GM19238 (cell line): ENCODE measurements around the gene TMEM132D.
"Not testable (repeated sequence)": the region's sequence is repeated elsewhere in the genome, so short reads cannot be mapped to it uniquely, and the experiment has no call there.

Experiments
- DNase-seq: peaks from one replicate; pipeline ENCODE4 v3.0.0; 2011; ENCODE audit warnings: low spot score; ENCODE audit not compliant: insufficient read length

The TMEM132D gene

DNA sequence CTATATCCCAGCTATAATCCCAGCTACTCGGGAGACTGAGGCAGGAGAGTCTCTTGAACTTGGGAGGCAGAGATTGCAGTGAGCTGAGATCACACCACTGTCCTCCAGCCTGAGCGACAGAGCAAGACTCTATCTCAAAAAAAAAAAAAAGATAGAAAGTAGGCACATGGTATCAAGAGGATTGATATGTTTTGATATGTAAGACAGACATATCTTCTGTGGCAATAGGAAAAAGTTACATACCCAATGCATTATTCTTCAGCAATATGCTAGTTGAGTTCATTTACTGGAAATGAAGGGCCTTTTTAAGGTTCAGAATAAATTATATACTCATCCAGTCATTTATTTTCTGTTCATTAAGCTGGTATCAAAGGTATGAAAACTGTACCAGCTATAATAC is 657.2 kb downstream of the TMEM132D start:
- no peak for DNase-seq

DNA sequence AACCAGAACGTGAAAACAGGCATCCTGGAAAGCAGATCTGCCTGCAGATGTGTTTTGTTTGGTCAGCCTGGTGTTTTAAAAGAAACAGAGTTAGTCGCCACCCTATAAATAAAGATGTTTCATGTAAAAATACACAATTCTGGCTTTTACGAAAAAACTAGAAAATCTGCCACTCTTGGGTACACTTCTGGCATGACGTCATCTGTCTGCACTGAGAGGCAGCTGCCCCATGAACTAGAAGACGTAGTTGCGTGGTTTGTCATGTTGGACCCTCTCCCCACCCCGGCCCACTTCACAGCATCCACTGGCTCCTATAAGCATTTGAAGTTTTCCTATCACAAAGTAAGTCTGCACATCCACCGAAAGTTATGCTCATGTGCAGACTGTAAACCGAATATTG is 658.1 kb downstream of the TMEM132D start:
- DNase-seq: no peak

GRCh38 chr12:129241852-129242251 is 662.0 kb downstream of the TMEM132D start:
- no peak for DNase-seq

DNA sequence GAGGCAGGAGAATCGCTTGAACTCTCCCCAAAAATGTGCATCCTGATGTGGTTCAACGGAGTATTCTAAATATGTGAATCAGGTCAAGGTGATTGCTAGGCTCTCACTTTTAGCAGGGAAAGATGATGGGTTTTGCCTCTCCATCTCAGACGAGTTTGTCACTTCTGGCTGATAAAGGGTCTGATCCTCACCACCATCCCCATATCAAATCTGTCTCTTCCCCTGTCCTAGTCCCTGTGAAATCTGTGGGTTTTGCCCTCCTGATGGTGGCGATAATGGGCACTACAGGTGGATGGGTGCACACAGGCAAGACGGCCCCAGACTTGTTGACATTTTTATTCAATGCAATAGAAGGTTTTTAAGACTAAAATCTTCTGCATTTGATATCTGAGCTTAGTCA is 665.9 kb downstream of the TMEM132D start:
- no peak for DNase-seq

GRCh38 chr12:129234209-129234608 is 669.6 kb downstream of the TMEM132D start:
- no peak for DNase-seq

DNA sequence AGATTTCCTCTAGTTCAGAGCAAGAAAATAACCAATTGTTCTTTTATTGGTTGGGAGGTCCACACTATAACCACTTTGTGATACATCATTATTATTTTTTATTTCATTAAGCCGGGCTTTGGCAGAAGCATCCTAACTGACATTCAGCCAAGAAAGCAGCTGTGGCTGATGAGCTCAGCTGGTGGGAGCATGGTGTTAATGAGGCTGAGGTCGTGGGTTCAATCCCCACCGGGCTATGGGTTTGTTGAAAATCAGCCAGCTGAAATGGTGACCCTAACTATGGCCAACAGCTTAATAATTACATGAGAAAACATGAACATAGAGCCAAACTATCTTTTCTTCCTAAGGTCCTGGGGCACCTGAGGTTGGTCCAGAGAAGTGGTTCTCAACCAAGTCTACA is 672.3 kb downstream of the TMEM132D start:
- no peak for DNase-seq

DNA sequence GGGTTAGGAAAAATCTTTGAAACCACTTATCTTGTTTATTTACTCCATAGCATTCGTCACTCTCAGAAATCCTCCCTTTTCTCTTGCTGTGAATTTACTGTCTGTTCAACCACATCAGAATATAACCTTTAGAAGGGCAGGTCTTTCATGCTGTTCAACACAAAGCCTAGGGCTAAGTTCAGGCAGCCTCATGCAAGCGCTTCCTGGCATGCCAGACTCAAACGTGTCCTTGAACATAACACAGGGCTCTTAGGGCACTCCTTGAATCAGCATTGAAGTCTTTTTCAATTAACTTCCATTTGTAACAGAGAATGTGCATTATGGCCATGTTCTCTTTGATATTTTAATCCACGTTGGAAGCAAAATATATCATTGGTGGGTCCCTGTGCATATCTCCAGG is 672.8 kb downstream of the TMEM132D start:
- DNase-seq: no peak

GRCh38 chr12:129226851-129227250 is 677.0 kb downstream of the TMEM132D start:
- no peak for DNase-seq

GRCh38 chr12:129226005-129226404 is 677.8 kb downstream of the TMEM132D start:
- no peak for DNase-seq

- DNase-seq: no peak
Measured at GRCh38 chr12:129215556-129215955, 688.3 kb downstream of the TMEM132D start.

- DNase-seq: no peak
Measured at GRCh38 chr12:129213551-129213950, 690.3 kb downstream of the TMEM132D start.

DNA sequence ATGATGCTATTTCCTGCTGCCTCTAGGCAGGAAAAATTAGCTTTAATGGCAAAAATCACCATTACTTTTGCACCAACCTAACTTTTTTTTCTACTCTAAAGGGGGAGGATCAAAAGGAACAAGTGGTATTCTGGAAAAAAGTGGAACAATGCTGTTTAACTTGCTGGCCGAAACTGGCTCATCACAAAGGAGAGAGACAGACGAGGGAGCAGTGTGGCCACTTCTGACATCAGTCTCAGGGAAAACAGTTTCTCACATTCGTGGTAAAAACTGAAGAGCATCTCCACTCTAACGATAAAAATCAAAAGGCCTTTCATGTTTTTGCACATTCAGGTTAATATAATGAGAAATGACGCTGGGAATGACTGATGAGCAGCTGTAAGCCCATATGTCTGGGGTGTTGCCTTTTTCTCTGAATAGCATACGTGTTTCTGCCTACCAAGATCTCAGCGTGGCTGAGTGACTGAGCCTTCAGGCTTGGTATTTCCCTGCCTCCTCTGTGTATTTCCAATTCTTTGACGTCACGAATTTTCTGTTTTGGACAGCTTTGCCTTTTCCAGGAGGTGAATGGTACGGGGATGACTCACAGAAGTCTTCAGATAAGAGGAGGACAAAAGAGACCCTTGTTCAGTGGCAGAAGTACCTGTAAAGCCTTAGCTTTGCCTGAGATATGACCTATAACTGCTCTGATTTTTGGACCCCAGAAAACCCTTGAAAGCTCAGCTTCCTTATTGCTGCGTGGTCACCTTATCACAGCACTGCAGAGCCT is 691.8 kb downstream of the TMEM132D start:
- DNase-seq: no peak

GRCh38 chr12:129208566-129208965 is 695.3 kb downstream of the TMEM132D start:
- DNase-seq: no peak

DNA sequence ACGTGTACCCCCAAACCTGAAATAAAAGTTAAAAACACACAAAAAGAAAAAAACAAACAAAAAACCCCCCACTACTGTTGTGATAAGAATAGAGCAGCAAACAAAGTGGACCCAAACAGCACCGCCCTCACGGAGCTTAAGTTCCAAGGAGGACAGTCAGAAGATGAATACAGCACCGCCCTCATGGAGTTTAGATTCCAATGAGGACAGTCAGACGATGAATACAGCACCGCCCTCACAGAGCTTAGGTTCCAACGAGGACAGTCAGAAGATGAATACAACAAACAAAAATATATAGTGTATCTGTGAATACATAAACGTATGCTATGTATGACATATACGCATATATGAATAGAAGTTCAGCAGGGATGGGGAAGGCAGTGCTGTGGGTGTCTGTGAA is 696.7 kb downstream of the TMEM132D start:
- no peak for DNase-seq

DNA sequence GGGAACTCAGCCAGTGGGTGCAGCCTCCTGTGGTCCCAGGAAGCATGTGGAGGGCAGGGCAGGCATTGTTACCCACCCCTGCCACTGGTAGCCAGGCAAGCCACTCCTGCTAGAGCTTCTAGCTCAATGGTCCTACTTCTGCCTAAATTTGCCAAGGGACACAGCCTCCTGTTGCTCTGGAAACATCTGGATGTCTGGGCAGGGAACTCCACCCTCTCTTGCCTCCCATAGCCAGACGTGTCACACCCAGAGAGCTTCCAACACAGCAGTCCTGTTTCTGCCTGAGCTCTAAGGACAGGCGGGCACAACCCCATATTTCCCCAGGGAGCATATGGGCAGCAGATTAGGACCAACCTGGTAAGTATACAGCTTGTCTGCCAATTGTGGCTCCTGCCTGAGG is 700.4 kb downstream of the TMEM132D start:
- no peak for DNase-seq

- DNase-seq: no peak
Measured at GRCh38 chr12:129202109-129202814, 701.6 kb downstream of the TMEM132D start.

GRCh38 chr12:129201029-129201428 is 702.8 kb downstream of the TMEM132D start:
- no peak for DNase-seq

- DNase-seq: no peak
Measured at GRCh38 chr12:129200576-129200975, 703.2 kb downstream of the TMEM132D start.

DNA sequence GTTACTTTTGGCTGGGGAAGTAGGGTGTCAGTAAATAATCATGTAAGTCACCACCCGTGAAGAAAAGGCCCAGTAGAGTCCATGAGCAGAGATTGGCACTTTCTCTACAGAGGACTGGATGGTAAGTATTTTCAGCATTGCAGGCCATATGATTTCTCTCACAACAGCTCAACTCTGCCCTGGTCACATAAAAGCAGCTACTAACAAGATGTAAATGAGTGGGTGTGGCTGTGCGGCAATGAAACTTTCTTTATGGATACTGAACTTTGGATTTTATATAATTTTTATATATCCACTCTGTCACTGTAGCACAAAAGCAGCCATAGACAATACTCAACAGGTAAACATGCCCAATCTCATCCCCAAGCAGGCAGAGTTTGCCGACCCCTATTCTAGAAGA is 706.9 kb downstream of the TMEM132D start:
- DNase-seq: no peak

GRCh38 chr12:129195081-129195480 is 708.7 kb downstream of the TMEM132D start:
- DNase-seq: no peak

- no peak for DNase-seq
Measured at GRCh38 chr12:129193263-129193871, 710.5 kb downstream of the TMEM132D start.

DNA sequence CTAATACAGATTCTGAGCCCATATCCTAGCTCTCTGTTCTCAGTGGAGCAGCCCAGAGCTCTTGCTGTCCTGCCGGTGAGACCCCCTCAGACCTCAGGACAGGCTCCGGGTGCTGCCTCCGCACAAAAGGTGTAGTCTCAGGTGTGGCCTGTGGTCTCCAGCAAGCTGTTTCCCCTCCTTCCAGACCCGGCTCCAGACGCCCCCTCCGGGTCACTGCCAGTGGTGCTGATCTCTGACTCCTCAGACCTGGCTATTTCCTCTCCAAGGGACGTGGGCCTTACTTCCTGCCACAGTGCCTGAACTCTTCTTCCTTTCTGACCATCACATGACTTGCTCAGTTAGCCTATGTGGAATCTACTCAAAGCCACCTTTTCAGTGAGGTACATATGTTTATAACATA is 713.0 kb downstream of the TMEM132D start:
- DNase-seq: no peak

DNA sequence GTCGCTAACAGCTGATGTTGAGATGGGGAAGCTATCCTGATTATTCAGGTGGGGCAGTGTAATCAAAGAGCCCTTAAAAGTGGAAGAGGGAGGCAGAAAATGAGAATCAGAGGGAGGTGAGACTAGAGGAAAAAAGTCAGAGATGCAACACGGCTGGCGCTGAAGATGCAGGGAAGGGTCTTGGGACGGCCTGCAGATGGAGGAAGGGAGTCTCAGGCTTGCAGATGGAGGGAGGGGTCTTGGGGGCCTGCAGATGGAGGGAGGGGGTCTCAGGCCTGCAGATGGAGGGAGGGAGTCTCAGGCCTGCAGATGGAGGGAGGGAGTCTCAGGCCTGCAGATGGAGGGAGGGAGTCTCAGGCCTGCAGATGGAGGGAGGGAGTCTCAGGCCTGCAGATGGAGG is 713.9 kb downstream of the TMEM132D start:
- DNase-seq: not testable (repeated sequence)
